CD8-positive, alpha-beta memory T cell (primary cell): ENCODE measurements around the gene FAM118B. TPM values are rescaled to one million over a fixed set of nuclear protein-coding genes. Genes with fewer than 3 reads are reported as not detected.
"Not testable (repeated sequence)": the region's sequence is repeated elsewhere in the genome, so short reads cannot be mapped to it uniquely, and the experiment has no call there.

ENCODE experiments used
- CTCF ChIA-PET: fragments of 350-600 bp; sonication (Branson Sonifier 250); formaldehyde crosslinking; loops from one replicate; lab custom pipeline; 2021; ENCODE audit warnings: antibody characterized with exemption; lab: Charles Lee
- POLR2A ChIA-PET: fragments of 350-600 bp; sonication (Branson Sonifier 250); formaldehyde crosslinking; loops from one replicate; lab custom pipeline; 2021; ENCODE audit warnings: antibody characterized with exemption; lab: Charles Lee
- DNase-seq, 5 donors: peaks; one replicate each; pipeline versions ENCODE4 v3.0.0 to v3.0.0-alpha.2; 2020 to 2022; ENCODE audit warnings: mixed read lengths in 1 of 5
- H3K27ac ChIP-seq: one replicate; pipeline ENCODE4 v1.7.0; 2013; ENCODE audit warnings: low read depth, mild to moderate bottlenecking, low read length, moderate library complexity
- H3K27me3 ChIP-seq: 2 replicates; pipeline ENCODE4 v1.7.0; 2013; ENCODE audit warnings: low read length, mild to moderate bottlenecking; ENCODE audit not compliant: insufficient read depth, poor library complexity, severe bottlenecking
- H3K36me3 ChIP-seq: 2 replicates; pipeline ENCODE4 v1.7.0; 2013; ENCODE audit warnings: mild to moderate bottlenecking, low read length, moderate library complexity; ENCODE audit not compliant: insufficient read depth
- H3K4me1 ChIP-seq: 2 replicates; pipeline ENCODE4 v1.7.0; 2013; ENCODE audit warnings: mild to moderate bottlenecking, low read length, moderate library complexity; ENCODE audit not compliant: insufficient read depth
- H3K4me3 ChIP-seq: 2 replicates; pipeline ENCODE4 v1.7.0; 2013; ENCODE audit warnings: mild to moderate bottlenecking, low read length
- H3K9me3 ChIP-seq: 2 replicates; pipeline ENCODE4 v1.7.0; 2013; ENCODE audit warnings: mild to moderate bottlenecking, low read length
- H3K27ac Mint-ChIP-seq, 8 donors: one replicate each; pipeline ENCODE4 v1.8.0; 2020 to 2021; ENCODE audit warnings: mixed read lengths in 8 of 8, mild to moderate bottlenecking in 6 of 8, inconsistent platforms in 3 of 8, moderate library complexity in 3 of 8
- H3K27me3 Mint-ChIP-seq, 2 donors: one replicate each; pipeline ENCODE4 v1.8.0; 2020 to 2021; ENCODE audit warnings: mixed read lengths in 2 of 2, mild to moderate bottlenecking in 1 of 2, moderate library complexity in 1 of 2
- H3K36me3 Mint-ChIP-seq, 3 donors: one replicate each; pipeline ENCODE4 v1.8.0; 2020 to 2021; ENCODE audit warnings: mixed read lengths in 3 of 3, inconsistent platforms in 1 of 3, mild to moderate bottlenecking in 1 of 3
- H3K4me1 Mint-ChIP-seq, 3 donors: one replicate each; pipeline ENCODE4 v1.8.0; 2020 to 2021; ENCODE audit warnings: mixed read lengths in 3 of 3, inconsistent platforms in 1 of 3, mild to moderate bottlenecking in 1 of 3
- H3K4me3 Mint-ChIP-seq, 7 donors: one replicate each; pipeline ENCODE4 v1.8.0; 2020 to 2021; ENCODE audit warnings: mixed read lengths in 7 of 7, mild to moderate bottlenecking in 6 of 7, moderate library complexity in 4 of 7, inconsistent platforms in 2 of 7
- H3K9me3 Mint-ChIP-seq, 5 donors: one replicate each; pipeline ENCODE4 v1.8.0; 2020 to 2022; ENCODE audit warnings: mixed read lengths in 5 of 5, mild to moderate bottlenecking in 3 of 5, moderate library complexity in 2 of 5, inconsistent platforms in 1 of 5
- polyA plus RNA-seq: library from polyadenylated mRNA; unstranded; fragments of 300-500 nt; fragmentation: Illumina TruSeq; gene quantifications from one replicate; pipeline ENCODE4 v1.2.3, GENCODE V29; 2021
- total RNA-seq, 2 experiments: library from RNA; stranded (reverse); gene quantifications; one replicate each; pipeline ENCODE4 v1.2.3, GENCODE V29; 2021

FAM118B gene
- total and polyA plus RNA-seq, 3 experiments from 2014 or later, result 14.2 to 19.0 (median 17.9) TPM

GRCh38 chr11:126308771-126309170 is 97.2 kb downstream of the FAM118B start:
- H3K9me3 ChIP-seq, DNase-seq, H3K4me3 Mint-ChIP-seq, H3K27me3 Mint-ChIP-seq, H3K27me3 ChIP-seq, H3K9me3 Mint-ChIP-seq, H3K27ac ChIP-seq, H3K36me3 ChIP-seq, H3K4me3 ChIP-seq: not testable (repeated sequence)
- POLR2A ChIA-PET, result interaction anchor here (0.7 kb wide), 1 partner anchor 27 kb away, joined by 9 read pairs; no protein-coding TSS in a partner anchor
- H3K36me3 Mint-ChIP-seq, result peaks cover 0 to 64% (median 7%) of the 10 kb centered on the region in 3 donors
- H3K4me1 Mint-ChIP-seq, result peaks cover 37 to 59% (median 50%) of the 10 kb centered on the region in 3 donors
- peaks cover 26% of the 10 kb centered on the region for H3K4me1 ChIP-seq
- CTCF ChIA-PET, result interaction anchor here (0.7 to 3.0 kb wide), 3 partner anchors 8 to 10 kb away, joined by 3 to 14 read pairs (median 6); no protein-coding TSS in a partner anchor
- H3K27ac Mint-ChIP-seq, result peak overlapping the region in 1 of 8 donors; percentile 85

- H3K4me1 ChIP-seq, result peaks cover 19% of the 10 kb centered on the region
- H3K4me1 Mint-ChIP-seq, result peaks cover 29 to 47% (median 39%) of the 10 kb centered on the region in 3 donors
- no peaks in the 10 kb centered on the region for H3K9me3 Mint-ChIP-seq
- H3K36me3 ChIP-seq, result peaks cover 9% of the 10 kb centered on the region
- DNase-seq, result peak; percentile 41 to 70 (median 45)
- CTCF ChIA-PET, result interaction anchor here (0.6 to 3.0 kb wide), 18 partner anchors 9 to 419 kb away, joined by 3 to 39 read pairs (median 4); partner anchors contain the start of gene TIRAP
- no peaks in the 10 kb centered on the region for H3K9me3 ChIP-seq
- POLR2A ChIA-PET, result interaction anchor here (1.0 kb wide), 1 partner anchor 170 kb away, joined by 4 read pairs; no protein-coding TSS in a partner anchor
- no peak overlapping the region for H3K27ac ChIP-seq
- H3K4me3 ChIP-seq, result no peak overlapping the region
- peaks cover 7 to 68% (median 14%) of the 10 kb centered on the region in 3 donors for H3K36me3 Mint-ChIP-seq
- H3K4me3 Mint-ChIP-seq, result peak overlapping the region in 1 of 7 donors; percentile 12
- H3K27ac Mint-ChIP-seq, result peak overlapping the region in 5 of 8 donors; percentile 11 to 69 (median 35)
- H3K27me3 ChIP-seq, result no peaks in the 10 kb centered on the region
- H3K27me3 Mint-ChIP-seq, result no peaks in the 10 kb centered on the region
Observed at GRCh38 chr11:126310200-126310991, 98.8 kb downstream of the FAM118B start.

- Histone ChIP-seq H3K27ac (no peak overlapping the region), H3K9me3 (no peaks in the 10 kb centered on the region), H3K36me3 (peaks cover 9% of the 10 kb centered on the region), H3K4me3 (no peak overlapping the region), H3K27me3 (no peaks in the 10 kb centered on the region), H3K4me1 (peaks cover 14% of the 10 kb centered on the region)
- peak overlapping the region in 2 of 8 donors; percentile 35 to 42 for H3K27ac Mint-ChIP-seq
- H3K4me1 Mint-ChIP-seq, result peaks cover 25 to 42% (median 35%) of the 10 kb centered on the region in 3 donors
- peaks cover 10 to 67% (median 14%) of the 10 kb centered on the region in 3 donors for H3K36me3 Mint-ChIP-seq
- no peaks in the 10 kb centered on the region for H3K27me3 Mint-ChIP-seq
- peak overlapping the region in 1 of 7 donors; percentile 12 for H3K4me3 Mint-ChIP-seq
- ChIA-PET CTCF (interaction anchor here (0.6 to 3.0 kb wide), 15 partner anchors 8 to 419 kb away, joined by 3 to 39 read pairs (median 4); partner anchors contain the start of gene TIRAP), POLR2A (interaction anchor here (1.0 kb wide), 1 partner anchor 170 kb away, joined by 4 read pairs; no protein-coding TSS in a partner anchor)
- no peak for DNase-seq
- H3K9me3 Mint-ChIP-seq, result peaks cover 0 to 1% (median 0%) of the 10 kb centered on the region in 5 donors
Observed at GRCh38 chr11:126310992-126311310, 99.4 kb downstream of the FAM118B start.

- Mint-ChIP-seq H3K4me1 (peaks cover 27 to 40% (median 38%) of the 10 kb centered on the region in 3 donors), H3K9me3 (peaks cover 0 to 6% (median 0%) of the 10 kb centered on the region in 5 donors), H3K27ac (peak overlapping the region in 3 of 8 donors; percentile 27 to 73 (median 37)), H3K4me3 (no peak overlapping the region), H3K27me3 (no peaks in the 10 kb centered on the region), H3K36me3 (peaks cover 15 to 69% (median 19%) of the 10 kb centered on the region in 3 donors)
- peaks cover 9% of the 10 kb centered on the region for H3K36me3 ChIP-seq
- no peaks in the 10 kb centered on the region for H3K9me3 ChIP-seq
- H3K27ac ChIP-seq, result no peak overlapping the region
- no peak for DNase-seq
- H3K4me3 ChIP-seq, result no peak overlapping the region
- H3K27me3 ChIP-seq, result no peaks in the 10 kb centered on the region
- CTCF ChIA-PET, result interaction anchor here (0.6 to 3.0 kb wide), 15 partner anchors 7 to 420 kb away, joined by 3 to 39 read pairs (median 4); partner anchors contain the start of gene TIRAP
- peaks cover 7% of the 10 kb centered on the region for H3K4me1 ChIP-seq
- POLR2A ChIA-PET, result no interaction called here
Observed at GRCh38 chr11:126311401-126312291, 100.1 kb downstream of the FAM118B start.

Other genes with a start within 250 kb of the FAM118B start
- 1 to 10 TPM; 1.7 to 2.0 TPM for gene CDON, start 148.9 kb upstream of the FAM118B start, total RNA-seq
- not detected for gene CDON, start 148.9 kb upstream of the FAM118B start, polyA plus RNA-seq
- gene RPUSD4, start 132 bp upstream of the FAM118B start, total RNA-seq, result 10 to 100 TPM; 47.3 to 48.8 TPM
- gene RPUSD4, start 132 bp upstream of the FAM118B start, polyA plus RNA-seq, result 20.4 TPM
- 100 to 1,000 TPM; 157 TPM for gene SRPRA, start 57.1 kb downstream of the FAM118B start, total RNA-seq
- 168 TPM for gene SRPRA, start 57.1 kb downstream of the FAM118B start, polyA plus RNA-seq
- 10 to 100 TPM; 40.3 to 42.4 TPM for gene FOXRED1, start 57.4 kb downstream of the FAM118B start, total RNA-seq
- gene FOXRED1, start 57.4 kb downstream of the FAM118B start, polyA plus RNA-seq, result 16.3 TPM
- gene TIRAP, start 71.3 kb downstream of the FAM118B start, total RNA-seq, result 10 to 100 TPM; 10.6 to 11.3 TPM
- gene TIRAP, start 71.3 kb downstream of the FAM118B start, polyA plus RNA-seq, result 13.0 TPM
- 10 to 100 TPM; 40.0 to 42.4 TPM for gene DCPS, start 92.3 kb downstream of the FAM118B start, total RNA-seq
- 59.6 TPM for gene DCPS, start 92.3 kb downstream of the FAM118B start, polyA plus RNA-seq
- 10 to 100 TPM; 11.0 to 12.5 TPM for gene ST3GAL4, start 143.9 kb downstream of the FAM118B start, total RNA-seq
- 8.3 TPM for gene ST3GAL4, start 143.9 kb downstream of the FAM118B start, polyA plus RNA-seq